ENCODE results near the gene PAX4.

GRCh38 chr7:127585044-127585953 is 32.6 kb downstream of the PAX4 start, which contains the start of gene GCC1:
- TF ChIP-seq CTCF (IDR thresholded peaks at IDR 0.05) (no peak), POLR2A (IDR thresholded peaks at IDR 0.05) (peak; percentile 92)
